ENCODE measurements around the gene USP7.
"Not testable (repeated sequence)": the region's sequence is repeated elsewhere in the genome, so short reads cannot be mapped to it uniquely, and the experiment has no call there.

The USP7 gene

DNA sequence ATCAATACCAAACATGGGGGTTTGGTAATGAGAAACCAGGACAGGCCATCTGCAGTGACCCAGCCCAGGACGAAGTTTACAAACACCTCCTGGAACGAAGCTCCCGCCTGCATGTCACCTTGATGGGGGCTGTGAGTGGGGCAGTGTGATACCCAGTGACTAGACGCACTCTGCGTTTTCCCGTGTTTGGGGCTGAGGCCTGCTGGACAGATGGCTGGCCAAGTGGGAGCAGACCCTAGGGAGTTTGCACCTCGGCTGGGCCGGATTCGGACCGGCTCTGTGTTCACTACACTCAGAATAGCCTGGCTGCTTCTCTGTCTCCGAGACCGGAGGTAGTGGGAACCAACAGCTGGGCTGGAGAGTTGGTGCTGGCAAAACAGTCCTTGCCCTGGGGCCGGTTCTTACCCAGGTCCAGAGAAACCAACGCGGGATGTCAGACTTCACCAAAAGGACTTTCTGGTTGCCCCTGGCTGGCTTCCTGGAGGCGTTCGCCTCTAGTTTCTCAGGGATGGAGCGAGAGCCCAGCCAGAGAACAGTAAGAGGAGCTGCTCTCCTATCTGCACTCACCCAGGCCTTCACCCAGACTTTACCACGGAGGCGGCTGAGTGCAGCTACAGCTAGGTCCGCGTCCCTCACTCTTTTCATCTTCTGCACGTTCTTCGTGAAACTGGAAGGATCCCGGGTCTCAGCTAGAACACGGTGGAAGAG lies 115.3 kb downstream of the USP7 start:
- H3K27me3 ChIP-seq (ENCODE audit: control insufficient read depth in 2 of 2, insufficient read depth in 2 of 2, low read length in 2 of 2) = no peaks in the 10 kb centered on the region
- H3K4me1 ChIP-seq (ENCODE audit: control insufficient read depth in 2 of 2, insufficient read depth in 2 of 2, low read length in 2 of 2) = no peaks in the 10 kb centered on the region
- H3K36me3 ChIP-seq (ENCODE audit: control insufficient read depth in 2 of 2, insufficient read depth in 2 of 2, low read length in 2 of 2) = peaks cover 23 to 50% of the 10 kb centered on the region in 2 donors
- H3K9ac ChIP-seq (ENCODE audit: low read depth in 1 of 2, low read length in 2 of 2) = no peak overlapping the region
- no peaks in the 10 kb centered on the region for H3K9me3 ChIP-seq (ENCODE audit: control insufficient read depth in 2 of 2, low read length in 2 of 2)
- H3K4me3 ChIP-seq (ENCODE audit: low read length in 2 of 2) = no peak overlapping the region
- no peak overlapping the region for H3K27ac ChIP-seq (ENCODE audit: low read depth in 2 of 2, low read length in 2 of 2)

DNA sequence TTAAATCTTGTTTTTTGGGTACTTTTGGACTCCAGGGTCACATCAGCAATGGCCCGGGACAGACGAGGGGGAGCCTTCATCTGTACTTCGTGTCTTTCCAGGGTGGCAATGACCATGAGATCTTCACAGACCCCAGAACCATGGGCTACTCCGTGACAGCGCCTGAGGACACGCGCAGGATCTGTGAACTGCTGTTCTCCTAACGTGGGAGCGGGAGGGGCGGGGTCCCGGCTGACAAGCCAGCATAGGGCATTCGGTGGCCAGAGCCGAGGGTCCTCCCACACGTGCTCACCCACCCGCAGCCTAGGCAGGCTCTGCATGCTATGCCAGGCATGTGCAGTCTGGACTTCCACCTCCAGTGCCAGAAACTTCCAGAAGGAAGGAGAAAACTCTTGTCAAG lies 116.1 kb downstream of the USP7 start:
- Histone ChIP-seq H3K4me1 (ENCODE audit: control insufficient read depth in 2 of 2, insufficient read depth in 2 of 2, low read length in 2 of 2) (no peaks in the 10 kb centered on the region), H3K27me3 (ENCODE audit: control insufficient read depth in 2 of 2, insufficient read depth in 2 of 2, low read length in 2 of 2) (no peaks in the 10 kb centered on the region), H3K4me3 (ENCODE audit: low read length in 2 of 2) (no peak overlapping the region), H3K9ac (ENCODE audit: low read depth in 1 of 2, low read length in 2 of 2) (no peak overlapping the region), H3K36me3 (ENCODE audit: control insufficient read depth in 2 of 2, insufficient read depth in 2 of 2, low read length in 2 of 2) (peaks cover 18 to 46% of the 10 kb centered on the region in 2 donors), H3K27ac (ENCODE audit: low read depth in 2 of 2, low read length in 2 of 2) (no peak overlapping the region), H3K9me3 (ENCODE audit: control insufficient read depth in 2 of 2, low read length in 2 of 2) (no peaks in the 10 kb centered on the region)

GRCh38 chr16:8847145-8847544 lies 116.6 kb downstream of the USP7 start:
- H3K4me3 ChIP-seq (ENCODE audit: low read length in 2 of 2) = no peak overlapping the region
- H3K27me3 ChIP-seq (ENCODE audit: control insufficient read depth in 2 of 2, insufficient read depth in 2 of 2, low read length in 2 of 2) = no peaks in the 10 kb centered on the region
- no peak overlapping the region for H3K9ac ChIP-seq (ENCODE audit: low read depth in 1 of 2, low read length in 2 of 2)
- no peak overlapping the region for H3K27ac ChIP-seq (ENCODE audit: low read depth in 2 of 2, low read length in 2 of 2)
- no peaks in the 10 kb centered on the region for H3K9me3 ChIP-seq (ENCODE audit: control insufficient read depth in 2 of 2, low read length in 2 of 2)
- no peaks in the 10 kb centered on the region for H3K4me1 ChIP-seq (ENCODE audit: control insufficient read depth in 2 of 2, insufficient read depth in 2 of 2, low read length in 2 of 2)
- H3K36me3 ChIP-seq (ENCODE audit: control insufficient read depth in 2 of 2, insufficient read depth in 2 of 2, low read length in 2 of 2) = peaks cover 18 to 42% of the 10 kb centered on the region in 2 donors

- Histone ChIP-seq H3K36me3 (ENCODE audit: control insufficient read depth in 2 of 2, insufficient read depth in 2 of 2, low read length in 2 of 2) (peaks cover 18 to 40% of the 10 kb centered on the region in 2 donors), H3K4me3 (ENCODE audit: low read length in 2 of 2) (no peak overlapping the region), H3K4me1 (ENCODE audit: control insufficient read depth in 2 of 2, insufficient read depth in 2 of 2, low read length in 2 of 2) (no peaks in the 10 kb centered on the region), H3K27ac (ENCODE audit: low read depth in 2 of 2, low read length in 2 of 2) (no peak overlapping the region), H3K27me3 (ENCODE audit: control insufficient read depth in 2 of 2, insufficient read depth in 2 of 2, low read length in 2 of 2) (no peaks in the 10 kb centered on the region), H3K9me3 (ENCODE audit: control insufficient read depth in 2 of 2, low read length in 2 of 2) (no peaks in the 10 kb centered on the region), H3K9ac (ENCODE audit: low read depth in 1 of 2, low read length in 2 of 2) (no peak overlapping the region)
These were observed 117.2 kb downstream of the USP7 start for GRCh38 chr16:8846401-8846932.

DNA sequence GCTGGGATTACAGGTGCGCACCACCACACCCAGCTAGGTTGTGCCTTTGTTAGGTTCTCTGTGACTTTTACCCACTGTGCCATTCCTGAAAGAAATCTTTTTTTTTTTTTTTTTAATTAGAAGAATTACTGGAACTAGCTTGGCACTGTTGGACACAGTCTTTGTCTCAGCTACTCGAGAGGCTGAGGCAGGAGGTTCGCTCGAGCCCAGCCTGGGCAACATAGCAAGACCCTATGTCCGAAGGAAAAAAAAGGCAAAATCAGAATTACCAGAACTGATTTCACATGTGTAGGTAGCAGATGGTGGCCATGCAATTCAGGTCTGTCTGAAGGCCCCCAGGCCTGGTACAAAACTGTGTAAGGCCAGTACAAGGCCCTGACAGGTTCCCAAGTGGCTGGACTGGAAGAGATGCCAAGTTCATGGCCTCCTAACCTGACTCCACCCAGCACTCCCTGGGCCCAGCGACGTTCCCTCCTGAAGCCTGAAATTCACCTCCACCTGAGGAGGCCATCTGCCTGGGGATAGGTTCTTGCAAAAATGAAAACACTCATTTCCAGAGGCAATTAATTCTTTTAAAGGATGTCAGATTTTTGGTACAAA lies 117.9 kb downstream of the USP7 start:
- Histone ChIP-seq H3K9ac (ENCODE audit: low read depth in 1 of 2, low read length in 2 of 2) (no peak overlapping the region), H3K36me3 (ENCODE audit: control insufficient read depth in 2 of 2, insufficient read depth in 2 of 2, low read length in 2 of 2) (peaks cover 18 to 37% of the 10 kb centered on the region in 2 donors), H3K27ac (ENCODE audit: low read depth in 2 of 2, low read length in 2 of 2) (no peak overlapping the region), H3K27me3 (ENCODE audit: control insufficient read depth in 2 of 2, insufficient read depth in 2 of 2, low read length in 2 of 2) (no peaks in the 10 kb centered on the region), H3K9me3 (ENCODE audit: control insufficient read depth in 2 of 2, low read length in 2 of 2) (no peaks in the 10 kb centered on the region), H3K4me1 (ENCODE audit: control insufficient read depth in 2 of 2, insufficient read depth in 2 of 2, low read length in 2 of 2) (no peaks in the 10 kb centered on the region), H3K4me3 (ENCODE audit: low read length in 2 of 2) (no peak overlapping the region)

DNA sequence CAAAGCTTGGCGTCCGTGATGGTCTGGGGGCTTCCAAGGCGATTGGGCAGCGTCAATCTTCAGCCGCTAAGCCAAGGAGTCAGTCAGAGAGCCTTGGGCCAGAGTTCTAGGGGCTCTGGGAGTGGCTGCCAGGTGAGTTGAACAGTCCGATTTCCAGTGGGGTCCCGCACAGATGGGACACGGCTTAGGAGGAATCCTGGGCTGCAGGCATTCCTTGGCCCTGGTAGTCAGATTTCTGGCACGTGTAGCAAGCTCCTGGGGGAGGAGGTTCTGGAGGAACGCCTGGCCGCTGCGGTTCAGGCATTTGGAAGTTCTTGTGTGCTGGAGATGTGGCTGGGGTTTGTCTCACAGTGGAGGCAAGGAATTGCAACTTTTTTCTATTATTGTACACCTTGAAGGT lies 120.4 kb downstream of the USP7 start:
- H3K4me3 ChIP-seq (ENCODE audit: low read length in 2 of 2); H3K9ac ChIP-seq (ENCODE audit: low read depth in 1 of 2, low read length in 2 of 2); H3K4me1 ChIP-seq (ENCODE audit: control insufficient read depth in 2 of 2, insufficient read depth in 2 of 2, low read length in 2 of 2); H3K27ac ChIP-seq (ENCODE audit: low read depth in 2 of 2, low read length in 2 of 2); H3K9me3 ChIP-seq (ENCODE audit: control insufficient read depth in 2 of 2, low read length in 2 of 2); H3K27me3 ChIP-seq (ENCODE audit: control insufficient read depth in 2 of 2, insufficient read depth in 2 of 2, low read length in 2 of 2): not testable (repeated sequence)
- peaks cover 8 to 13% of the 10 kb centered on the region in 2 donors for H3K36me3 ChIP-seq (ENCODE audit: control insufficient read depth in 2 of 2, insufficient read depth in 2 of 2, low read length in 2 of 2)

Data from mucosa of rectum (tissue), 2 donors.